SHP77 treated with DMSO at 0.1 percent for 48 hours (cell line): ENCODE measurements around the gene GALNT13.
"Not testable (repeated sequence)": the region's sequence is repeated elsewhere in the genome, so short reads cannot be mapped to it uniquely, and the experiment has no call there.

Experiments used
- DNase-seq: peaks from one replicate; lab custom pipeline; 2025; lab: John Stamatoyannopoulos, UW

GALNT13 gene

GRCh38 chr2:154408786-154409185 lies 537.1 kb downstream of the GALNT13 start:
- no peak for DNase-seq

GRCh38 chr2:154422251-154422650 lies 550.5 kb downstream of the GALNT13 start:
- DNase-seq = no peak

- no peak for DNase-seq
Measured at GRCh38 chr2:154425994-154426393, 554.3 kb downstream of the GALNT13 start.

- no peak for DNase-seq
Measured at GRCh38 chr2:154427453-154427852, 555.7 kb downstream of the GALNT13 start.

GRCh38 chr2:154428022-154428421 lies 556.3 kb downstream of the GALNT13 start:
- DNase-seq = no peak

- DNase-seq = no peak
Measured at GRCh38 chr2:154433010-154433409, 561.3 kb downstream of the GALNT13 start.

- DNase-seq = no peak
Measured at GRCh38 chr2:154437104-154437503, 565.4 kb downstream of the GALNT13 start.

- DNase-seq = no peak
Measured at GRCh38 chr2:154439156-154439555, 567.4 kb downstream of the GALNT13 start.

- no peak for DNase-seq
Measured at GRCh38 chr2:154443919-154444318, 572.2 kb downstream of the GALNT13 start.

GRCh38 chr2:154446324-154446723 lies 574.6 kb downstream of the GALNT13 start:
- DNase-seq = no peak

GRCh38 chr2:154447727-154448418 lies 576.2 kb downstream of the GALNT13 start:
- DNase-seq = no peak

GRCh38 chr2:154449951-154450658 lies 578.4 kb downstream of the GALNT13 start:
- DNase-seq = no peak

GRCh38 chr2:154452471-154452870 lies 580.7 kb downstream of the GALNT13 start:
- no peak for DNase-seq

- no peak for DNase-seq
Measured at GRCh38 chr2:154452906-154453493, 581.3 kb downstream of the GALNT13 start.

GRCh38 chr2:154455166-154455565 lies 583.4 kb downstream of the GALNT13 start:
- DNase-seq = no peak

GRCh38 chr2:154455866-154456265 lies 584.1 kb downstream of the GALNT13 start:
- no peak for DNase-seq

GRCh38 chr2:154457286-154457685 lies 585.6 kb downstream of the GALNT13 start:
- DNase-seq = no peak

GRCh38 chr2:154459286-154459685 lies 587.6 kb downstream of the GALNT13 start:
- DNase-seq = no peak

GRCh38 chr2:154462634-154463033 lies 590.9 kb downstream of the GALNT13 start:
- DNase-seq = no peak

- no peak for DNase-seq
Measured at GRCh38 chr2:154466226-154466625, 594.5 kb downstream of the GALNT13 start.

- no peak for DNase-seq
Measured at GRCh38 chr2:154470376-154470775, 598.7 kb downstream of the GALNT13 start.

GRCh38 chr2:154471492-154471891 lies 599.8 kb downstream of the GALNT13 start:
- DNase-seq = not testable (repeated sequence)

- no peak for DNase-seq
Measured at GRCh38 chr2:154477319-154477718, 605.6 kb downstream of the GALNT13 start.
